ENCODE measurements around the gene CDH20.

Gene CDH20

DNA sequence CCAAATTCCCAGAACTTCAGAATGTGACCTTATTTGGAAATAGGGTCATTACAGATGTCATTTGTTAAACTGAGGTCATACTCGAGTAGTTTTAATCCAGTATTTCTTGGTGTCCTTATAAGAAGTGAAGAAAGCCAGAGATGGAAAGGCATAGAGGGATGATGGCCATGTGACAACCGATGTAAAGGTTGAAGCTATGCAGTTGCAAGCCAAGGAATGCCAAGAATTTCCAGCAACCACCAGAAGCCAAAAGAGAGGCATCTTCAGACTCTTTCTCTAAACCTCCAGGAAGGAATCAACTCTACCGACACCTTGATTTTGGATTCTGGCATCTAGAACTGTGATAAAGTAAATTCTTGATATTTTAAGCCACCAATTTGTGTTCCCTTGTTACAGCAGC is 242.2 kb downstream of the CDH20 start:
- DNase-seq (ENCODE audit: low spot score), result no peak

DNA sequence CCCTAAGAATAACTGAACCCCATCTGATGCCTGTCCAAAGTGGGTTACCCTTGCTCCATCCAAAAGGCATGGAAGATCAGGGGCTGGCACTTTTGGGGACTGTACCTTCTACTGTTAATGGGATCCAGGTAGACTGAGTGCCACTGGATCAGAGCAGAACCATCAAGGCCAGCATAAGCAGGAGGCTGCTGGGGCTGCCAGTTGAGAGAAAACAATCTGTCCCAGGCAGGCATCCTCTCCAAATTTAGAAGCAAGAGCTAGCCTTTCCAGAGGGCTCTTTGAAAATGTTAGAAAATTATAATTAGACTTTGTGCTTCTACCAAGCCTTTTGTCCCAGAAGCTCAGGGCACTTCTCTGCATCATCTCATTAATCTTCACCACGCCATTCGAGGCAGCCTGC is 245.6 kb downstream of the CDH20 start:
- DNase-seq (ENCODE audit: low spot score), result no peak

DNA sequence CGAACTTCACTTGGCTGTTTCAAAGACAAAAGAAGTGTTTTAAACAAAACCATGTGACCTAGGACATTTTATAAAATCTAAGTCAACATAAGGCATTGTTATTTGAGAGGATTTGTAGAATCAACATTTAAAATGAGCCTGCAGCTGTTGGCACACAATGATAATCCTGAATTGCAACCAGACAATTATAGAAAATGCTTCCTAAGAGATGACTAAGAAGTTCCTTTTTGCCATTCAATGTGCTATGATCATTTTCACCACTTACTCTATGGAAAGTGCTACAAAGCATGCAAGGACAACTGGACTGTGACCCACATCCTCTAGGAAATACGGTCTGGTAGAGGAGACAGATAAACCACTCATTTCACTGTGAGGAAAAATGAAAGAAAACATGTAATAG is 246.4 kb downstream of the CDH20 start:
- DNase-seq (ENCODE audit: low spot score), result no peak

DNA sequence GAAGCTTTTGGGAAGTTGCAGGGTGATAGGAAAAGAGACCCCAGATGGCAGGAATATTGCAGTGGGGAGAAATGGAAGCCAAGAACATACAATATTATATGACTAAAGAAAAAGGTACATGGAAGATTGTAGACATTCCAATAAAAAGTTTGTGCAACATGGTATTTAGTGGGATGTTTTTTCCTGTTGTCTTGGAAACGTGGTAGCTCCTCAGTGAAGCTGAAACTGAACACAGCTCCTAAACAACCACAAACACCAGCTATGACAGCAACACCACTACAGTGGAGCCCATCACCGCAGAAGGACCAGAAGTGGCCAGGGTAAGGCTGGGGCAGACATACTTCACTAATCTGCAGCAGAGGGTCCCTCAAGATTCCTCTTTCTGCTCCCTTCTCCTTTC is 246.8 kb downstream of the CDH20 start:
- DNase-seq (ENCODE audit: low spot score), result no peak

DNA sequence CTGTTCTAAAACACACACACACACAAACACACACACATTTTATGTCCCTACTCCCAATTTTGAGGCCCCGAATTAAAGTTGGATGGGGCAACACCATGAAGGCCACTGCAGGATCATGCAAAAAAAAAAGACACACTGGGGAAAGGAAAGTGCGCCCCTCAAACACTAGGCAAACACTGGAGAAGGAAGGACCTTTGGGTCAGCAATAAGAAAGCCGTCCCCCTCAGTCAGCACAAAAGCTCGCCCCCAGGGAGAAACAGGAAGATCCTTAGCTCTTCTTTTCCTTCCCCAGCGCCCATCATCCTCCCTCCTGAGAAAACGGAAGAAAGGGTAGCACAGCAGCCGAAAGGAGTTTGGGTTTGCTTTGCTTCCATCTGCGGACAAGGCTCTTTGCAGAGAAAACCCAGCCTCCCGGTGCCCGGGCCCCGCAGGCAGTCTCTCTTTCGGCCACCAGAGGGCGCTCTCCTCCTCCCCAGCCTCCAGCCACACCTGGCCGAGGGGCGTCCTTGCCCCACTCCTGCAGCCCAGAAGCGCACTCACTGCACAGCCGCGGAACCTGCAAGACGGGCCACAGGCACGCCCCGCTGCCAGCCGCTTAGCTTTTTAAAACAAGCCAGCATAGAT is 248.5 kb downstream of the CDH20 start:
- DNase-seq (ENCODE audit: low spot score), result peak; percentile 64

GRCh38 chr18:61582202-61582710 is 249.0 kb downstream of the CDH20 start:
- no peak for DNase-seq (ENCODE audit: low spot score)

- DNase-seq (ENCODE audit: low spot score), result no peak
Measured at GRCh38 chr18:61583548-61583947, 250.3 kb downstream of the CDH20 start.

- no peak for DNase-seq (ENCODE audit: low spot score)
Measured at GRCh38 chr18:61587865-61588264, 254.6 kb downstream of the CDH20 start.

GRCh38 chr18:61589053-61589723 is 256.0 kb downstream of the CDH20 start:
- no peak for DNase-seq (ENCODE audit: low spot score)

GRCh38 chr18:61589724-61590065 is 256.5 kb downstream of the CDH20 start:
- DNase-seq (ENCODE audit: low spot score), result no peak

DNA sequence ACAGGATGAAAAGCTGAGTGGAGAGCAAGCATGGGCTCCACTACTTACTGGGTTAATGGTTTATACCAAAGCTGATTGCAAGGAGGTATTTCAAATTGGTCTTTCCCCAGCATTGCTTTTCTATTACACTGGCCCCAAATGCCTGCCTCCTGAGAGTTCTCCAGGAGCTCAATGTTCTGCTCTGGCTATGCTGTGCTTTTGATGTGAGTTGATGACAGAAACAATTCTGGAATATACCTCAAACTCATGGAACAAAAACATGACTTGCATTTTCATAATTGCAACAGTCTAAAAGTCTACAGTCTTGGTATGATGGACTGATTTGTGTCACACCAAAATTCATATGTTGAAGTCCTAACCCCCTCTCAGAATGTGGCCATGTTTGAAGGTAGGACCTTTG is 258.0 kb downstream of the CDH20 start:
- no peak for DNase-seq (ENCODE audit: low spot score)

GRCh38 chr18:61595615-61596251 is 262.5 kb downstream of the CDH20 start:
- no peak for DNase-seq (ENCODE audit: low spot score)

DNA sequence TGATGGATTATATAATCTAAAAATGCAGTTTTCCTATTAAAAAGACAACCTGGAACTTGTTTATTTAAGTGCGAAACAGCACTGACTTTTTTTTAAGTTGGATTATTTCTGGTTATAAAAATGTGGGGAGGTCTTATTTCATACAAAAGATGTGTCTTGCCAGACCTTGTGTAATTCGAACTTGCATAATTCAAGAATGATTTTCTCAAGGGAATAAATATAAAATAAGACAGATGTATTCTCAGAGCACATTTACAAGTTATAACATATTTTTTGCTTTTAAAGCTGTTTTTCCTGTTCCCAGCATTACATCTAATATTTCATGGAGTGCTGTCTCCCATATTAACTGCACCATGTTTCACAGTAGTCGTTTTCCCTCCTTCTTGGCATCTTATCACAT is 263.1 kb downstream of the CDH20 start:
- DNase-seq (ENCODE audit: low spot score), result no peak

DNA sequence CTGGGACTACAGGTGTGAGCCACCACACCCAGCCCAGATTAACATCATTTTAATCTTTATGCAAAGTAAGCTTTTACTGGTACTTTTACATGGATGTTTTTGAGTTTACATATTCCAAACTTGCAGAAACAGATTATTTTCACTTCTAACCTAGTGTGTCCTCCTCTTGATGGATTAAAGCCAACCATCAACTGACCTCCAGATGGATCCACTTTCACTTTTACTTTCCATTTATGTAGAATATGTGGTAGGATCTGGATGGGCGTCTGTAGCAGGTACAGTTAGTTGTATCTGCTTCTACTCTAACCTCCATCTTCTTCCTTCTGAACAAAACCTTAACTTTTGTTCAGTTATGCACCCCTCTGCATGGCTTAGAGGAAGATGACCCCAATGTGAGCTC is 264.1 kb downstream of the CDH20 start:
- no peak for DNase-seq (ENCODE audit: low spot score)

DNA sequence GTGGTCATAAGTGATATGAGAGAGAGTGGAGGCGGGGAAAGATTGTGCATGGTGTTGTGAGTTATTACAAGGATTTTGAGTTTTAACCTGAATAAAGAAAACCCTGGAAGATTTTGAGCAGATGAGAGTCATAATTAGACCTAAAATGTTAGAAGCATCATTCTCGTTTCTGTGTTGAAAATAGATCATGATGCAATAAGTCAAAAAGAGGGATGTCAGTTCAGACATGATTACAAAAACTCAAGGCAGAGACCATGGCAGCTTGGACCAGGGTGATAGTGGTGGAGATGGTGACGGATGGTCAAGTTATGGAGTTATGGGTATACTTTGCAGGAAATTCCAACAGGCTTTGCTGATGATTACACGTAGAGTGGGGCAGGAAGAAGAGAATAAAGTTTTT is 267.2 kb downstream of the CDH20 start:
- no peak for DNase-seq (ENCODE audit: low spot score)

- no peak for DNase-seq (ENCODE audit: low spot score)
Measured at GRCh38 chr18:61602836-61603235, 269.6 kb downstream of the CDH20 start.

All from Ammon's horn (tissue), 1 donor.